Activated CD4-positive, alpha-beta T cell treated with anti-CD3 and anti-CD28 coated beads, Interleukin-2, amount 50 U/mL, for 24 hours (primary cell): ENCODE results near the gene TBC1D12.
"Not testable (repeated sequence)": the region's sequence is repeated elsewhere in the genome, so short reads cannot be mapped to it uniquely, and the experiment has no call there.

Experiments
- DNase-seq, 2 donors: peaks; one replicate each; pipeline ENCODE4 v3.0.0-alpha.2; 2020; ENCODE audit warnings: low read depth in 1 of 2, low spot score in 1 of 2

Gene TBC1D12

DNA sequence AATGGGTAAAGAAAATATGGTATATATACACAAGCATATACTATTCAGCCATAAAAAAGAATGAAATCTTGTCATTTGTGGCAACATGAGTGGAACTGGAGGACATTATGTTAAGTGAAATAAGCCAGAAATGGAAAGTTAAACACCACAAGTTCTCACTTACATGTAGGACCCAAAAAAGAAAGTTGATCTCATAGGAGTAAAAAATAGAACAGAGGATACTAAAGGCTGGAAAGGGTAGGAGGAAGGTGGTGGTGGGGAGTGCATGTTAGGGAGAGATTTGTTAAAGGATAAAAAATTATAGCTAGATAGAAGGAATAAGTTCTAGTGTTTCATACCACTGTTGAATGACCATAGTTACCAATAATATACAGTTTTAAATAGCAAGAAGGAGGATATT, 48.4 kb downstream of the TBC1D12 start:
- no peak for DNase-seq

DNA sequence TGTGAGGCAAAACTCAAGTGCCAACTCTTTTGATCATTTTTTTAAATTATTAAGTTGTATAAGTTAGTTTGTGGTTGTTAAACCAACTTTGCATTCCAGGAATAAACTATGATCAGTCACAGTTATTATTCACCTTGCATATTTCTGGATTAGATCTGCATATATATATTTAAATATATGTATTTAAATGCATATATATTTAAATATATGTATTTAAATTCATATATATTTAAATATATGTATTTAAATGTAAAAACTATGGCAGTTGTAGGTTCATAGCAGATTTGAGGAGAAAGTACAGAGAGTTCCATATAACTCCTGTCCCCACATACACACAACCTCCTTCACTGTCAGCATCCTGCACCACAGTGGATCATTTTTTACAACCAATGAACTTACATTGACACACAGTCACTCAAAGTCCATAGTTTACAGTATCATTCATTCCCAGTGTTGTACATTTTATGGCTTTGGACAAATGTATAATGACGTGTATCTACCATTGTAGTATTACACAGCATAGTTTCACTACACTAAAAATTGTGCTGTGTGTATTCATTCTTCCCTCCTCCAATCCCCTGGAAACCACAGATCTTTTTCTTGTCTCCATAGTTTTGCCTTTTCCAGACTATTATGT, 49.7 kb downstream of the TBC1D12 start:
- DNase-seq = no peak

DNA sequence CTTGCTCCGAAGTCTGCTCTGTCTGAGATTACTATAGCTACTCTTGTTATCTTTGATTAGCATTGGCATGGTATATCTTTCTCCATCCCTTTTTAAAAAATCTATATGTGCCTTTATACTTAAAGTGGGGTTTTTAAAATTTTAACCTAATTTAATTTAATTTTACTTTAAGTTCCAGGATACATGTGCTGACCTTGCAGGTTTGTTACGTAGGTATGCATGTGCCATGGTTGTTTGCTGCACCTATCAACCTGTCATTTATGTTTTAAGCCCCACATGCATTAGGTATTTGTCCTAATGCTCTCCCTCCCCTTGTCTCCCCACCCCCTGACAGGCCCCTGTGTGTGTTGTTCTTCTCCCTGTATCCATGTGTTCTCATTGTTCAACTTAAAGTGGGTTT, 54.6 kb downstream of the TBC1D12 start:
- DNase-seq = no peak

DNA sequence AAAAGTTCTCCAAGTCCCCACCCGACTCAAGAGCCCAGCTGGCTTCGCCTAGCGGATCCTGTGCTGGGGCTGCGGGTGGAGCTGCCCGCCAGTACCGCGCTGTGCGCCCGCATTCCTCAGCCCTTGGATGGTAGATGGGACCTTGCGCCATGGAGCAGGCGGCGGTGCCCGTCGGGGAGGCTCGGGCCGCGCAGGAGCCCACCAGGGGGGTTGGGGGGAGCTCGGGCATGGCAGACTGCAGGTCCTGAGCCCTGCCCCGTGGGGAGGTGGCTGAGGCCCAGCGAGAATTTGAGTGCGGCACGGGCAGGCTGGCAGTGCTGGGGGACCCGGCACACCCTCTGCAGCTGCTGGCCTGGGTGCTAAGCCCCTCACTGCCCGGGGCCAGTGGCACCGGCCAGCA, 57.0 kb downstream of the TBC1D12 start:
- no peak for DNase-seq

DNA sequence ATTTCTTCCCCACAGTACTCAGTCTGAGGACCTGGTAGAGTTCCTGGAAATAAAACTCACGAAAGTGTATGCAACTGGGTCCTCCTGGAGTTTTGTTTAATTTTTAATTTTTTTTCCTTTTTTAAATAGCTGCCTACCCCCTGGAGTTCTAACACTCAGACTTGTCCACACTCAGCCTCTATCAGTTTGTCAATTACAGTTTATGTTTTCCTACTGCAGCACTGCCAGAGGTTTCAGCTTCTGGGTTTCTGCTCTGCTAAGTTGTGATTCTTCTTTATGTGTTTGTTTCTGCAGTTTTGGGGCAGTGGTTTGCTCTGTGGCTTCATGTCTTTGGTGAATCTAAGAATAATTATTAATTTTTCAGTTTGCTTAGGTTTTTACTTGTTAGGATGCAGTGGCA, 59.2 kb downstream of the TBC1D12 start:
- no peak for DNase-seq

DNA sequence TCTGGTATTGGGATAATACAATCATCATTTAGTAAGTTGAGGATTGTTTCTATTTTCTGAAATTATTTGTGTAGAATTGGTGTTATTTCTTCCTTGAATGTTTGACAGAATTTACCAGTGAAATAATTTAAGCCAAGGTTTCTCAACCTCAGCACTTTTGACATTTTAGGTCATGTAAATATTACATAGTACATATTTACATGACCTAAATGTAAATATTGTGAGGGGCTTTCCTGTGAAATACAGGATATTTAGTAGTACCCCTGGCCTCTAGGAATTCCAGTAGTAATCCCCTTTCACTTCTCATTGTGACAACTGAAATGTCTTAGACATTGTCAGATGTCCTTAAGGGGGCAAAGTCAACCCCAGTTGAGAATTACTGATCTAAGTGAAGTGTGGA, 59.8 kb downstream of the TBC1D12 start:
- no peak for DNase-seq

DNA sequence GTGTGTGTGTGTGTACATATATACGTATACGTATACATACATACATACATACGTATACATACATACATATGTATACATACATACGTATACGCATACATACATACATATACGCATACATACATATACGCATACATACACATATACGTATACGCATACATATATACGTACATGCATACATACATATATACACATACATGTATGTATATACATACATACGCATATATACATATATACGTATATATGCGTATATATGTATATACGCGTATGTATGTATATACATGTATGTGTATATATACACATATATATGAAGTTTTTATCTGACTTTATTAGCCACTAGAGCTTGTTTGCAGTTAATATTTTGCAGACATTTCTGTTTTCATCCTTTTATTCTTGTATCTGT, 63.3 kb downstream of the TBC1D12 start:
- no peak for DNase-seq

DNA sequence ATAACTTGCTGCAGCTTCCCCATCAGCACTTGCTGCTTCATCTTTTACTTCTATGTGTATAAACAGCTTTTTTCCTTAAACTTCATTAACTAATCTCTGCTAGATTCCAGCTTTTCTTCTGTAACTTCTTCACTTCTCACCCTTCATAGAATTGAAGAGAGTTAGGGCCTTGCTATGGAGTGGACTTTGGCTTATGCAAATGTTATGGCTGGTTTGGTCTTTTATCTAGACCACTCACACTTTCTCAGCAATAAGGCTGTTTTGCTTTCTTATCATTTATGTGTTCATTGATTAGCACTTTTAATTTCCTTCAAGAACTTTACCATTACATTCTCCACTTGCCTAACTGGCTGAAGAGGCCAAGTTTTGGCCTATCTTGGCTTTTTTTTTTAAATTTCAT, 79.1 kb downstream of the TBC1D12 start:
- DNase-seq = no peak

DNA sequence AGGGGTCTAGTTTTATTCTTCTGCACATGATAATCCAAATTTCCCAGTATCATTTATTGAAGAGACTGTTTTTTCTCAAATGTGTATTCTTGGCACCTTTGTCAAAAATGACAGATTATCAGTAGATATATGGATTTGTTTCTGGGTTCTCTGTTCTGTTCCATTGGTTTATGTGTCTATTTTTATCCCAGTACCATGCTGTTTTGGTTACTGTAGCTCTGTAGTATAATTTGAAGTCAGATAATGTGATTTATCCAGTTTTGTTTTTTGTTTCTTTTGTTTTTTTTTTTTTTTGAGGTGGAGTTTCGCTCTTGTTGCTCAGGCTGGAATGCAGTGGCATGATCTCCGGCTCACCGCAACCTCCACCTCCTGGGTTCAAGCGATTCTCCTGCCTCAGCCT, 81.6 kb downstream of the TBC1D12 start:
- no peak for DNase-seq

DNA sequence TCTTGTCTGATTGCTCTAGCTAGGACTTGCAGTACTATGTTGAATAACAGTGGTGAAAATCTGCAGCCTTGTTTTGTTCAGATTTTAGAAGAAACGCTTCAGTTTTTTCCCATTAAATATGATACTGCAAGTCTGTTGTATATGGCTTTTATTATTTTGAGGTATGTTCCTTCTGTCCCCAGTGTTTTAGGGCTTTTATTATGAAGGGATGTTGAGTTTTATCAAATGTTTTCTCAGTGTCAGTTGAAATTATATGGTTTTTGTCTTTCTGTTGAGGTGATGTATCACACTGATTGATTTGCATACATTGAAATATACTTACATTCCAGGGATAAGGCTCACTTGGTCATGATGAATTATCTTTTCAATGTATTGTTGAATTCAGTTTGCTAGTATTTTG, 82.8 kb downstream of the TBC1D12 start:
- no peak for DNase-seq

DNA sequence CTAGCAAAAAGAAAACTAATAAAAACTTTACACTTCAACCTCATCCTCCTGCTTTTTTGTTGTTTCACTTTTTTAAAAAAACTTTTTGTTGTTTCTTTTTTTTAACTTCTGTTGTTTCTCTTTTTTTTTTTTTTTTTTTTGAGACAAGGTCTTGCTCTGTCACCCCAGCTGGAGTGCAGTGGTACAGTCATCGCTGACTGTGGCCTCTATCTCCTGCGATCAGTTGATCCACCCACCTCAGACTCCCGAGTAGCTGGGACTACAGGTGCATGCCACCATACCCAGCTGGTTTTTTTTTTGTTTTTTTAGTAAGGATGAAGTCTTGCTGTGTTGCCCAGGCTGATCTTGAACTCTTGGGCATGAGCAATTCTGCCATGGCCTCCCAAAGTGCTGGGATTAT, 85.2 kb downstream of the TBC1D12 start:
- no peak for DNase-seq

DNA sequence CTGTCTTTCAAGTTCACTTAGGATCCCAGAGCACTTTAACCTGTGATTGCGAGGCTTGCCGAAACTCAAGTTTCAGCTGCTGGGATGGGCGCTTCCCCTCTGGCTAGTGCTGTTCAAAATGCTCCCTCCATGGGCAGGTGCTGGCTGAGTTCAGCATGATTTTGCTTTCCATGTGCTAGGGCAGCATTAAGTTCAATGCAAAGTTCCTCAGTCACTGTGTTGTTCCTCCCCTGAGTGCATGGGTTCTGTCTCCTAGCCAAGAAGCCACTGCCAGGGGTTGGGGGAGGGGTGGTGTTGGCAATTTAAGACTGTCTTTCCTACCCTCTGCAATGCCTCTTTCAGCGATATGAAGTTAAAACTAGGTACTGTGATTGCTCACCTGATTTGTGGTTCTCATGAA, 86.8 kb downstream of the TBC1D12 start:
- DNase-seq = no peak

DNA sequence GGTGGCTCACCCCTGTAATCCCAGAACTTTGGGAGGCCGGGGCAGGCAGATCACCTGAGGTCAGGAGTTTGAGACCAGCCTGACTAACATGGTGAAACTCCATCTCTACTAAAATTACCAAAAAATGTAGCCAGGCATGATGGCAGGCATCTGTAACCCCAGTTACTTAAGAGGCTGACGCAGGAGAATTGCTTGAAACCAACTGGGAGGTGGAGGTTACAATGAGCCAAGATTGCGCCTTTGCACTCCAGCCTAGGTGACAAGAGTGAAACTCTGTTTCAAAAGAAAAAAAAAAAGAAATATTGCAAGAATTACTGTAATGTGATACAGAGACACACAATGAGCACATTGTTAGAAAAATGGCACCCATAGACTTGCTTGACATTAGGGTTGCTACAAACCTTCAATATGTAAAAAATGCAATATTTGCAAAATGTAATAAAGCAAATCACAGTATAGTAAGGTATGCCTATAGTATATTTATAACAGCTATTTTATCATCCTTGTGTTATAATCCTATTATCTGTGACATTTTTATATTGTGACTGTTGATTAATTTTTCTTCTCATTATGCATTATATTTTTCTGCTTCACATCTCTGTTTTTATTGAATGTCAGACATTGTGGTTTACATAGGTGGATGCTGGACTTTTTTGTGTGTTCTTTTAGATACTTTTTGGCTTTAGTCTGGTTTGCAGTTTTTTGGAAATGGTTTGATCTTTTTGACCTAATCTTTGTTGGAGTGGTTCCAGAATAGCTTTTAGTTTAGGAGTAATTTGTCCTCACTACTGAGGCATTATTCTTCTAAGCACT, 87.8 kb downstream of the TBC1D12 start:
- DNase-seq = no peak

DNA sequence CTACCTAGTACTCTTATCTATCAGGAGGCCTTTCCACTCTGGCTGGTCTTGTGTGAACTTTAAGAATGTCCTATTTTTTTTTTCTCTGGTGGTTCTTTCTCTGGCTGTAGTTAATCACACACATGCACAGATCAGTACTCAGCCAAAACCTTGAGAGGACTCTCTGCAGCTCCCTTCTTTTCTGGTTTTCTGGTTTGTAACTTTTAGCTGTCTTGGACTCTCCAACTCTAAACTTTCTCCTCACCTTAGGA, 88.4 kb downstream of the TBC1D12 start:
- DNase-seq = no peak

DNA sequence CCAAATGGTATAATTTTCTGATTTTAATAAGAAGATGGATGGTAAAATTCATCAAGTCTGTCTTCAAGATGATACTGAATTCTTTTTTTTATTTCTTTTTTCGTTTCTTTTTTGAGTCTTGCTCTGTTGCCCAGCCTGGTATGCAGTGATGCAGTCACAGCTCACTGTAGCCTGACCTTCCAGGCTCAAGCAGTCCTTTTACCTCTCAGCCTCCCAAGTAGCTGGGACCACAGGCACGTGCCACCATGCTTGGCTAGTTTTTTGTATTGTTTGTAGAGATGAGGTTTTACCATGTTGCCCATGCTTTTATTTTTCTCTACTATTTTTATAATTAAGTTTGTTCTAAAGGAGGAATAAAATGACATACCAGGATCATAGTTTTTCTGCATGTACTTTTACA, 91.1 kb downstream of the TBC1D12 start:
- no peak for DNase-seq

DNA sequence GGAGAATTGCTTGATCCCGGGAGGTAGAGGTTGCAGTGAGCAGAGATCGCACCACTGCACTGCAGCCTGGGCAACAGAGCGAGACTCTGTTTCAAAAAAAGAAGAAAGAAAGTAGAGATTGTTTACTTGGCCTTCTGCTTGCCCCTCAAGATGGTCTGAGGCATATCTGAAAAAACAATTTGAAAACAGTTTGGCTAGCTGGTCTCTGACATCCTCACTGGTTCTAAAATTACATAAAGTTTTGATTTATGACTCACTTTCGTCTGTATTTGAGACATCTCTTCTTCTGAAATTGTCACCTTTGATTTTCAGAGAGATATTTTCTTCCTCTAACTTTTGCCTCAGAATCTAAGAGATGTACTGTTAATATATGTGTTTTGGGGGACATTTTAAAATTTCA, 93.7 kb downstream of the TBC1D12 start:
- no peak for DNase-seq

DNA sequence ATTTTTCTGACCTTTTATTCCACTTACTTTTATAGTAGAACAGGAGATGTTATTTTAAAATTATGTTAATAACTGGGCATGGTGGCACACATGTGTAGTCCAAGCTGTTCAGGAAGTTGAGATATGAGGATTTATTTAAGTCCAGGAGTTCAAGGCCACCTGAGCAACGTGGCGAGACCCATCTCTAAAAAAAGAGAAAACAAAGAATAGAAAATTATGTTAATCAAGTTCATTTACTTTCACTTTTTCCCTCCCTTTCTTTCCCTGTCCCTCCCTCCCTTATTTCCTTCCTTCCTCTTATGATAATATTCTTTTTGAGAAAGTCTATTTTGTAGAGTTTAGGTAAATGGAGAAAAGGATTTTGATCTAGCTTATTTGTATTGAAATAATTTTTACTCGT, 94.3 kb downstream of the TBC1D12 start:
- no peak for DNase-seq

DNA sequence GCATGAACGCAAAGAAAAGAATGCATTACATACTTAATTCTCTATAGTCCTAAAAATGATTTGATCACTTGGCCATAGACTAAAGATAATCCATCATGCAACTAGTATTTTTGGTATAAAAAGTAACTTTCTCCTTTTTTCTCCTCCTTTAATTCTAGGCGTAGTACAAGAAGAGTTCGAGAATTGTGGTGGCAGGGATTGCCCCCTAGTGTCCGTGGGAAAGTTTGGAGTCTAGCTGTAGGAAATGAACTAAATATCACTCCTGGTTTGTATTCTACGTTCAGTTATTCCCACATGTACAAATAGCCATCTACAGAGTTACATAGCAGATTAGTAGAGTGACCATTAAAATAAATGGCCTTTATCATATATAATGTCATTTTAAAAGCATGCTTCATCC, 97.7 kb downstream of the TBC1D12 start:
- no peak for DNase-seq

DNA sequence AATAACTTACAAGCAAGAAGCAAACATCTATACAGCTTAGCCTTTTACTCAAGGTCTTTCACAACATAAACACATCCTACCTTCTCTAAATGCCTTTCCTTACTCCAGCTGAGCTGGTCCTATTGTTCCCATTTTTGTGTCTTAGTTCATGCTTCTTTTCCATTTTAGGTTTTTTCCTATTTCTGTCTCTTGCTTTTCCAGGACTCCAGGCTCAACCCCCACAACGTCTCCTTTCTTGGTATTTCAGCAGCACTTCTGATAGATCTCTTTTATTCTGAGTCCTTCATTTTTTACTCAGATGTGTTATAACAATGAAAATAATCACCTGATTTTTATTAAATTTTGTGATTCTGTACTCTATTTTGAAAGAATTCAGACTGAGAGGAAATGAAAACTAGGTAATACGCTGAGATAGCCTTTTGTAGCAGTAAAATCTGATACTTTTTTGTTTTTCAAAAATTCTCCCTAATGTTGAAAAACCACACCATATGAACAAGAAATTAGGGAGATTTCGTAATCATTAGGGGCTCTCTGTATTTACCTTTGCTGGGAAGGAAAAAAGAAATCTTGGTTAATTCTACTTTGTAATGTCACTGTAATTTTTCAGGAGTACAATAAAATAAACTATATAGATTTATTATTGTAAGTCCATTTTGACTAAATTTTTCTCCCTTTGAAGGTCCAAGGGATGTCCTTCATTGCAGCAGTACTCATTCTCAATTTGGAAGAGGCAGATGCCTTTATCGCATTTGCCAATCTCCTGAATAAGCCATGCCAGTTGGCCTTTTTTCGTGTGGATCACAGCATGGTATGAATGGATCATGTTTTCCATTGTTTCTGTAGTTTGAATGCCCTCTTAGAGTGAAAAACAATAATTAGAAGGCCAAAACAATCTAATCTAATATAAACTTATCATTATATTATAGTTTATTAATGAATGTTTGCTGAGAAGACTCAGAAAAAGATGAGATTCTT, 119.2 kb downstream of the TBC1D12 start:
- DNase-seq = no peak

DNA sequence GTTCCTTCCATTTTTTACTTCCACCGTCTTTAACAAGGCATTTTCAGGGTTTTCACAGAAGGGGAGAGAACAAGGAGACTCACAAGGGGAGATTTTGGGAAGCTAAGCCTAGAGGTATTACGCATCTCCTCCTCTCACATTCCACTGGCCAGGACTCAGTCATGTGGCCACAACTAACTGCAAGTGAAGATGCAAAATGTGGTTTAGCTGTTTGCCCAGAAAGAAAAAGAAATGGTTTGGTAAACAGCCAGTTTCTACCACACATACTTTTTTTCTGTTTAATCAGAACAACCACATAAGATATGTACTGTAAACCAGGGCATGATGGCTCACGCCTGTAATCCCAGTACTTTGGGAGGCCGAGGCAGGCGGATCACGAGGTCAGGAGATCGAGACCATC, 121.8 kb downstream of the TBC1D12 start:
- no peak for DNase-seq

DNA sequence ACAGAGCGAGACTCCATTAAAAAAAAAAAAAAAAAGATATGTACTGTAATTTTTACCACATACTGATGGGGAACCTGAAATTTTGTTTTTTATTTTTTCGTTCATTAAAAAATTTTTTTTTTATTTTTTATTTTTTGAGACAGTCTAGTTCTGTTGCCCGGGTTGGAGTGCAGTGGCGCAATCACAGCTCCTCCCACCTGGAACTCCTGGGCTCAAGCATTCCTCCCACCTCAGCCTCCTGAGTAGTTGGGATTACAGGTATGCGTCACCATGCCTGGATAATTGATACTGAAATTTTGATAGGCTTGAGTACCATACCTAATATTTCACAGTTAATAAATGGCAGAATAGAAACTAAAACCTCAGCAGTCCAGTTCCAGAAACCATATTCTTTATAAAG, 122.4 kb downstream of the TBC1D12 start:
- DNase-seq = no peak

DNA sequence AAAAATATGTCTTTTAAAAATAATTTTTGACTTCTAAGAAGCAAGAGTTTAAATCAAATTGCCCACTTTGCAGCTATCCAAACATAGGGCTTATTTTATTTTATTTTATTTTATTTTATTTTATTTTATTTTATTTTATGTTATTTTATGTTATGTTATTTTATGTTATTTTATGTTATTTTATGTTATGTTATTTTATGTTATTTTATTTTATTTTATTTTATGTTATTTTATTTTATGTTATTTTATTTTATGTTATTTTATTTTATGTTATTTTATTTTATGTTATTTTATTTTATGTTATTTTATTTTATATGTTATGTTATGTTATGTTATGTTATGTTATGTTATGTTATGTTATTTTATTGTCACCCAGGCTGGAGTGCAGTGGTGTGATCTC, 129.2 kb downstream of the TBC1D12 start:
- DNase-seq = not testable (repeated sequence)
